Naive B cell (primary cell): ENCODE measurements around the gene SPAG9. TPM values are rescaled to one million over a fixed set of nuclear protein-coding genes. Genes with fewer than 3 reads are reported as not detected.
A peak's percentile ranks its signal among the peaks of the same experiment; 100 is the strongest.
"Not testable (repeated sequence)": the region's sequence is repeated elsewhere in the genome, so short reads cannot be mapped to it uniquely, and the experiment has no call there.

Experiments used
- ATAC-seq, 2 donors: fragments of 150-1000 bp; cut with Tn5 transposase; 2 replicates each; pipeline ENCODE4 v1.10.0; 2021; ENCODE audit warnings: low read depth in 2 of 2, mild to moderate bottlenecking in 2 of 2, moderate library complexity in 2 of 2
- DNase-seq: peaks from one replicate; pipeline ENCODE4 v3.0.0; 2022
- H3K27ac Mint-ChIP-seq, 6 donors: one replicate each; pipeline ENCODE4 v1.8.0; 2020 to 2022; ENCODE audit warnings: mild to moderate bottlenecking in 6 of 6, mixed read lengths in 6 of 6, moderate library complexity in 5 of 6, inconsistent platforms in 2 of 6
- H3K27me3 Mint-ChIP-seq, 3 donors: one replicate each; pipeline ENCODE4 v1.8.0; 2021 to 2022; ENCODE audit warnings: mixed read lengths in 3 of 3, mild to moderate bottlenecking in 1 of 3
- H3K36me3 Mint-ChIP-seq, 2 donors: one replicate each; pipeline ENCODE4 v1.8.0; 2020 to 2022; ENCODE audit warnings: mixed read lengths in 2 of 2, inconsistent platforms in 1 of 2, mild to moderate bottlenecking in 1 of 2
- H3K4me1 Mint-ChIP-seq, 3 donors: one replicate each; pipeline ENCODE4 v1.8.0; 2020 to 2022; ENCODE audit warnings: mixed read lengths in 3 of 3, inconsistent platforms in 1 of 3, mild to moderate bottlenecking in 1 of 3, moderate library complexity in 1 of 3
- H3K4me3 Mint-ChIP-seq, 8 donors: one replicate each; pipeline ENCODE4 v1.8.0; 2020 to 2022; ENCODE audit warnings: mild to moderate bottlenecking in 8 of 8, mixed read lengths in 8 of 8, moderate library complexity in 8 of 8, inconsistent platforms in 2 of 8
- H3K9me3 Mint-ChIP-seq, 7 donors: one replicate each; pipeline ENCODE4 v1.8.0; 2020 to 2022; ENCODE audit warnings: mixed read lengths in 7 of 7, mild to moderate bottlenecking in 5 of 7, inconsistent platforms in 2 of 7, moderate library complexity in 1 of 7
- polyA plus RNA-seq, 6 donors: library from polyadenylated mRNA; unstranded; fragments of 300-500 nt; fragmentation: Illumina TruSeq; gene quantifications; one replicate each; pipeline ENCODE4 v1.2.3, GENCODE V29; 2021; ENCODE audit warnings: low read depth in 6 of 6

The SPAG9 gene
- polyA plus RNA-seq, 6 donors from 2014 or later = 1.9 to 7.2 (median 5.2) TPM

DNA sequence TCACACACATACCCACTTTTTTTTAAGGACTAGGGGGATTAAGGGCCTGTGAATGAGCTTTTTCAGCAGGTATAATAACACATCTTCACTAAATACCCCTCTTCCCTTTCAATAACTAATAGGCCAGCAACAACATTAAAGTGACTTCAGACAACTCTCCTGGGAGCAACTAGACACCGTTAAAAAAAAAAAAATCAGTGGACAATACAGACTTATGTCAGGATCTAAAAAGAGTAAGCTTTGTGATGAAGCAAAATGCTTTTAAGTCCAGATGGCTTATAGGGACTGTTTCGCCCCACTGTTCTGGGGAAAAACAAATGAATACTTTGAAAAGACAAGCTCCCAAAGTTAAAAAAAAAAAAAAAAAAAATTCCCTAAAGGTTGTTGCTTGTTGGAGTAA, 29.0 kb downstream of the SPAG9 start:
- no peaks in the 10 kb centered on the region for H3K27me3 Mint-ChIP-seq
- H3K27ac Mint-ChIP-seq = peak overlapping the region in 1 of 6 donors; percentile 2
- H3K36me3 Mint-ChIP-seq = no peaks in the 10 kb centered on the region
- no peak for DNase-seq
- no peaks in the 10 kb centered on the region for H3K9me3 Mint-ChIP-seq
- peaks cover 30 to 43% (median 39%) of the 10 kb centered on the region in 3 donors for H3K4me1 Mint-ChIP-seq
- no peak for ATAC-seq
- H3K4me3 Mint-ChIP-seq = no peak overlapping the region

DNA sequence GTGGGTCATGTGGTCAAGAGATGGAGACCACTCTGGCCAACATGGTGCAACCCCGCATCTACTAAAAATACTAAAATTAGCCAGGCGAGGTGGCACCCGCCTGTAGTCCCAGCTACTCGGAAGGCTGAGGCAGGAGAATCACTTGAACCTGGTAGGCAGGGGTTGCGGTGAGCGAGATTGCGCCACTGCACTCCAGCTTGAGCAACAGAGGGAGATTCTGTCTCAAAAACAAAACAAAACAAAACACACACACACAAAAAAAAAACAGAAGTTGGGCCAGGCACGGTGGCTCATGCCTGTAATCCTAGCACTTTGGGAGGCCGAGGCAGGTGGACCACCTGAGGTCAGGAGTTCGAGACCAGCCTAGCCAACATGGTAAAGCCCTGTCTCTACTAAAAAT, 31.8 kb downstream of the SPAG9 start:
- ATAC-seq, H3K27me3 Mint-ChIP-seq, DNase-seq, H3K9me3 Mint-ChIP-seq, H3K36me3 Mint-ChIP-seq: not testable (repeated sequence)
- peak overlapping the region in 1 of 8 donors; percentile 3 for H3K4me3 Mint-ChIP-seq
- peak overlapping the region in 1 of 6 donors; percentile 47 for H3K27ac Mint-ChIP-seq
- H3K4me1 Mint-ChIP-seq = peaks cover 18 to 29% (median 29%) of the 10 kb centered on the region in 3 donors

DNA sequence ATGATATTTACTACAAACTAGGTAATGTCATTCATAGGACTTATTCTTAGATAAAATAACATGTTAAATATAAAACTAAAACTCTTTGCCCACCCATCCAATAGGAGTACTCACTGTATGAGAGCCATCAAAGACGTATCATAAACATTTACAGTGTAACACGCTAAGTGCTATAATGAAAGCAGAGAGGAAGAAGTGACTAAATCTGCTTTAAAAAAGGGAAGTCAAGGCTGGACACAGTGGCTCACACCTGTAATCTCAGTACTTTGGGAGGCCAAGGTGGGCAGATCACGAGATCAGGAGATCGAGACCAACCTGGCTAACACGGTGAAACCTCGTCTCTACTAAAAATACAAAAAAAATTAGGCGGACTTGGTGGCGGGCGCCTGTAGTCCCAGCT, 32.4 kb downstream of the SPAG9 start:
- Mint-ChIP-seq H3K4me1 (peaks cover 16 to 29% (median 26%) of the 10 kb centered on the region in 3 donors), H3K27ac (peak overlapping the region in 1 of 6 donors; percentile 47)

DNA sequence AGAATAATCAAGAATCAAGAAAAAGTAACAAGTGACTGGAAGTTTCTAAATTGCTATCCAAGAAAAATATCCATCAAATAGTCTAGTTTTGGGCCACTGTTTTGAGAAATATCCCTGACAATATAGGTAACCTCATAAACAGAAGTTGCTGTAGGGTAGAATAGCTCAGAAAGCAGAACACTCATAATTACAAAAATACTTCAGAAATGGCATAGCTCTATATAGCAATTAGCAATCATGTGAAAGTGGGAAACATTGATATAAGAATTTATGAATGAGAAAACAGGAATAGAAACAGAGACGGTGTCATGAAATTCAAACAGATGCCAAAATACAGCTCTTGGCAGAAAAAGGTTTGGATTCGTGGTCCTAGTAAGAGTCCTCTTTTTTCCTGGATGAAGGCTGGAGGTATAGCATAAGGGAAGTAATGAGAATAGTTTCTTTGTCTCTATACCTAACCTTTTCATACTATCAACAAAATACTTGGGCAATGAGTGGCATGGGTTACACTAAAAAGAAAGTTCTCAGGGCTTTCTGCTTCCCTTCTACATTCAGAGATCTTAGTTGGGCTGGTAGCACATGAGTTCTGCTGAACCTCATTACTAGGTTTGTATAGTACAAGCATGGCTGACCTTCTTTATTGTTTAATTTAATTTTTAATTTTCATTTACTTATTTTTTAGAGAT, 33.5 kb downstream of the SPAG9 start:
- DNase-seq (no peak), ATAC-seq (no peak)
- peaks cover 16 to 28% (median 28%) of the 10 kb centered on the region in 3 donors for H3K4me1 Mint-ChIP-seq
- H3K27ac Mint-ChIP-seq = peak overlapping the region in 2 of 6 donors; percentile 25 to 52
- H3K9me3 Mint-ChIP-seq = no peaks in the 10 kb centered on the region
- no peak overlapping the region for H3K4me3 Mint-ChIP-seq
- H3K36me3 Mint-ChIP-seq = no peaks in the 10 kb centered on the region
- no peaks in the 10 kb centered on the region for H3K27me3 Mint-ChIP-seq

More for the DNA sequence above, 32.4 kb downstream of the SPAG9 start:
- no peaks in the 10 kb centered on the region for H3K9me3 Mint-ChIP-seq
- no peaks in the 10 kb centered on the region for H3K36me3 Mint-ChIP-seq
- peak overlapping the region in 1 of 8 donors; percentile 9 for H3K4me3 Mint-ChIP-seq
- ATAC-seq (no peak), DNase-seq (no peak)
- H3K27me3 Mint-ChIP-seq = no peaks in the 10 kb centered on the region

DNA sequence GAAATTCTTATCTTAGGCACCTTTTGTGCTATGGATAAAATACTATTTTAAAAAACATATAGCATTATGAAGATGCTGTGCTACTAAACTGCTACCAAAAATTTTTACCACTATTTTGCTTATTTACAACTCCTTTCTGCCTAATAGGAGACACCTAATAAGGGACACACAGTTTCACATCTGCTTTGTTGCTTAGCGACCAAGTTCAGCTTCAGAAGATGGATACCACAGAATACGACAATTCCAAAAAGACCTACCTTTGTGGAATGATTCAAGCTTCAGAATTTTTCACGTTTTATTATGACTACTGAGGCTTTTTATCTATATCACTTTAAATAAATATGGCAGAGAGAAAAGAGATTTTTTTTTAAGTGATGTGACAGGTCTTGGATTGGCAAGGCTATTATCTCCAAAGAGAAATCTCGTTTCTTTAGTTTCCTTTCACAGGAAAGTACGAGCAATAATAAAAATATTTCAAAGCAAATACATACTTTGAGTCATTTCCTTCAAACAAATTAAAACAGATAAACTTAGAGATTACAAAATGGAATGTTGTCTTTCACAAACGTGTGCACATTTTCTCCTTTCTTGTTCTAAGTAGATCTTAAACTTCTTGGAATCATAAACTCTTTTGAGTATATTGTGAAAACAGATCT, 35.4 kb downstream of the SPAG9 start:
- Mint-ChIP-seq H3K27ac (no peak overlapping the region), H3K27me3 (no peaks in the 10 kb centered on the region), H3K4me3 (no peak overlapping the region), H3K36me3 (no peaks in the 10 kb centered on the region), H3K9me3 (no peaks in the 10 kb centered on the region), H3K4me1 (peaks cover 20 to 27% (median 26%) of the 10 kb centered on the region in 3 donors)
- no peak for DNase-seq
- ATAC-seq = no peak

DNA sequence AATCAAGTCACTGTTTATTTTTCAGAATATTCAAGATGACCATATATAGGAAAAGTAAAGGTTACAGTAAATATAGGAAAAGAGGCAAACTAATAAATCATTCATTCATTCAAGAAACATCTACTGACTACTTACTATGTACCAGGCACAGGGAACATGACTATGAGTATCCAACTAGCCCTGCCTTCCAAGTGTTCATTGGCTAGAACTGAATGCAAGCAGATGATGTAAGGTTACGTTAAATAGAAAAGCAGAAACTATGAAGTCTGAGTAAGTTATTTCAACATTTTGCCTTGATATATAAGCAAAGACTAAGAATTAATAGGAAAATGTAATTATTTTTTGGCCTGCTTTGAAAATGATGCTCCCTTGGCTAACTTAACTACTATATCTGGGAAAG, 36.7 kb downstream of the SPAG9 start:
- Mint-ChIP-seq H3K36me3 (no peaks in the 10 kb centered on the region), H3K9me3 (no peaks in the 10 kb centered on the region), H3K27ac (no peak overlapping the region), H3K4me3 (no peak overlapping the region), H3K27me3 (no peaks in the 10 kb centered on the region), H3K4me1 (peaks cover 20 to 27% (median 26%) of the 10 kb centered on the region in 3 donors)
- DNase-seq (no peak), ATAC-seq (no peak)

DNA sequence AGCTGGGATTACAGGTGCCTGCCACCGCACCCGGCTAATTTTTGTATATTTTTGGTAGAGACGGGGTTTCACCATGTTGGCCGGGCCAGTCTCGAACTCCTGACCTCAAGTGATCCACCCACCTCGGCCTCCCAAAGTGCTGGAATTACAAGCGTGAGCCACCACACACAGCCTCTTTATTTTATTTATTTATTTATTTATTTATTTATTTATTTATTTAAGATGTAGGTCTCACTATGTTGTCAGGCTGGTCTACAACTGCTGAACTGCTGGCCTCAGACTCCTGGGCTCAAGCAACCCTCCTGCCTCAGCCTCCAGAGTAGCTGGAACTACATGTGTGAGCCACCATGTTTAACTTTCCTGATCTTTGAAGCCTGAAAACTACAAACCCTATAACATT, 37.3 kb downstream of the SPAG9 start:
- not testable (repeated sequence) for H3K36me3 Mint-ChIP-seq, H3K4me3 Mint-ChIP-seq, H3K9me3 Mint-ChIP-seq, DNase-seq, H3K27me3 Mint-ChIP-seq, ATAC-seq, H3K27ac Mint-ChIP-seq
- peaks cover 20 to 24% (median 22%) of the 10 kb centered on the region in 3 donors for H3K4me1 Mint-ChIP-seq

DNA sequence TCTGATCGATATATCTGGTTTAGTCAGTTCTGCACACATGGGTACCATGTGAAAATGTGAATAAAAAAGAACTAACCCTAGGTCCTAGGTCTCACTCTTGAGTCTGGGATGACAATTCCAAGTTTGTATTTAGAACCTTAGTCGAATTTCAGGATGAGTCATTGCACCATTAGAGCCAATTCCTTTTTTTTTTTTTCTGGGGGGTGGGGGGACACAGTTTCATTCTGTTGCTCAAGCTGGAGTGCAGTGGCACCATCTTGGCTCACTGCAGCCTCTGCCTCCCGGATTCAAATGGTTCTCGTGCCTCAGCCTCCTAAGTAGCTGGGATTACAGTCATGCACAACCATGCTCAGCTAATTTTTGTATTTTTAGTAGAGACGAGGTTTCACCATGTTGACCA, 41.6 kb downstream of the SPAG9 start:
- DNase-seq = no peak
- peaks cover 0 to 7% of the 10 kb centered on the region in 2 donors for H3K36me3 Mint-ChIP-seq
- peaks cover 9 to 13% (median 13%) of the 10 kb centered on the region in 3 donors for H3K4me1 Mint-ChIP-seq
- H3K27me3 Mint-ChIP-seq = no peaks in the 10 kb centered on the region
- H3K27ac Mint-ChIP-seq = peak overlapping the region in 2 of 6 donors; percentile 33 to 65
- H3K9me3 Mint-ChIP-seq = no peaks in the 10 kb centered on the region
- H3K4me3 Mint-ChIP-seq = no peak overlapping the region
- ATAC-seq = no peak

DNA sequence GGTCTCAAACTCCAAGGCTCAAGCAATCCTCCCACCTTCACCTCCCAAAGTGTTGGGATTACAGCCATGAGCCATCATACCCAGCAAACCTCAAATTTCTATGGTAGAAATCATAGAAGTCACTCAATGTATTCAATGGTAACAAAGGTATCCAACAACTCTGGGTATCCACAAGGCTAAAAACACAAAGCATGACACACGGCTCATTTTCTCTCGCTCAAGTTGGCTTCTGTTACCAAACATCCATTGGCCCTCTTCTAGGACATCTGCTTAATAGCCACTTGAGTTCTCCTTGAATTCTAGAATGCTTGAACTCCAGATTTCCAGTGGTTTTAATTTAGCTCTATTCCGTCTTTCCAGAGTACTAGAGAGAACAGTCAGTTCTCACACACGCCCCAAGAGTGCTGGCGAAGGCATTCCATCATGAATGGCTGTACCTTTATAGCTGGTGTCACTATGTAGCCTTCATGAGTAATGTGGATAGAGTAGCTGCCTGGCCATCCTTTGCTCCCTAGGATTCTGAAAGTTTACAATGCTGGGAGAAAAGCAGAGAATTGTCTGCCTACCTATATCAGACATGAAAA, 42.6 kb downstream of the SPAG9 start:
- H3K27me3 Mint-ChIP-seq = no peaks in the 10 kb centered on the region
- peaks cover 9 to 13% (median 11%) of the 10 kb centered on the region in 3 donors for H3K4me1 Mint-ChIP-seq
- no peak overlapping the region for H3K4me3 Mint-ChIP-seq
- no peaks in the 10 kb centered on the region for H3K9me3 Mint-ChIP-seq
- ATAC-seq (no peak), DNase-seq (no peak)
- peaks cover 0 to 7% of the 10 kb centered on the region in 2 donors for H3K36me3 Mint-ChIP-seq
- H3K27ac Mint-ChIP-seq = peak overlapping the region in 1 of 6 donors; percentile 19

DNA sequence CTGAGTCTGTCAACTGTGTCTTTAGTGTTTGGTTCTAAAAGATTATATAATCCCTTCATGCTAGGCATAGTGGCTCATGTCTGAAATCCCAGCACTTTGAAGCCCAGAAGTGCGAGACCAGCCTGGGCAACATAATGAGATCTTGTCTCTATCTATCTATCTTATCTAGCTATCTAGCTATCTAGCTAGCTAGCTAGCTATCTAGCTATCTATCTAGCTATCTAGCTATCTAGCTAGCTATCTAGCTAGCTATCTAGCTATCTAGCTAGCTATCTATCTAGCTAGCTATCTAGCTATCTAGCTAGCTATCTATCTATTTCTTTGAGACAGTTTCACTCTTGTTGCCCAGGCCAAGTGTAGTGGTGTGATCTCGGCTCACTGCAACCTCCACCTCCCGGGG, 43.8 kb downstream of the SPAG9 start:
- Mint-ChIP-seq H3K27ac (no peak overlapping the region), H3K4me1 (peaks cover 3 to 13% (median 7%) of the 10 kb centered on the region in 3 donors), H3K36me3 (peaks cover 0 to 7% of the 10 kb centered on the region in 2 donors), H3K27me3 (no peaks in the 10 kb centered on the region), H3K9me3 (no peaks in the 10 kb centered on the region), H3K4me3 (no peak overlapping the region)
- ATAC-seq = no peak
- DNase-seq = no peak

DNA sequence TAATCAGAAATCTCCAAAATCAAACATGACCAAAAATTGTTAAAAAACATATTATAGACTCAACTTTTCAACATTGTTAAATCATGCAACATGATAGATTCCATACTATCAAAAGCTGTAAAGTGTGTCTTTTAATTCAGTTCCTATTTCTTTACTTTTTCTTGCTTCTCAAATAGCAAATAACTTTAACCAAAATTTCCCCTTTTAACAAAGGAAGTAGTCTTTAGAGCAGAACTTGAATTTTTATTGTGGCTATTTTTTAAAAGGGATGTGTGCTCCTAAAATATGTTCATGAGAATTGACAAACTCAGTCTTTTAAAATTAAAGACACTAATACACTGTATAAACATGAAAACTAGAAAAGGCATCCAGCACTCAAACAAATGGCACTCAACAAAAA, 49.1 kb downstream of the SPAG9 start:
- no peaks in the 10 kb centered on the region for H3K27me3 Mint-ChIP-seq
- H3K4me3 Mint-ChIP-seq = peak overlapping the region in 1 of 8 donors; percentile 30
- ATAC-seq (no peak), DNase-seq (no peak)
- H3K4me1 Mint-ChIP-seq = peaks cover 16 to 24% (median 20%) of the 10 kb centered on the region in 3 donors
- no peaks in the 10 kb centered on the region for H3K9me3 Mint-ChIP-seq
- no peak overlapping the region for H3K27ac Mint-ChIP-seq
- H3K36me3 Mint-ChIP-seq = no peaks in the 10 kb centered on the region

DNA sequence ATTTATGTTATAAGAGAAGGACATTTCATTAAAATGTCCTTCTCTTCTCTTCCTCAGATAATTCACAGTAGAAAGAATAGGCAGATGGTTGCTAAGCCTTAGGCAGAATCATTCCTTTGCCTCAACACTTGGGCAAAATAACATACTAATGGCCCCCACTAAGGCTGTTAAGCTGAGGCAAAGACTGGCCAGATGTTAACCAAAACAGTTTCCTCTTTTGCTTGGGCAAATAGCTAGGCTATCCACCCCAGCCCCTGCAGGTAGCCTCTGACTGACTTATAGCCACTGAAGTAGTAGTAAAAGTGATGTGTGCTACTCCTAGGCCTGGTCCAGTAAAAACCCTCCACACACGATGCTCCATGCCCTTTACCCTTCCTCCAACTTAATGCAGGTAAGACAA, 55.2 kb downstream of the SPAG9 start:
- DNase-seq = no peak
- Mint-ChIP-seq H3K9me3 (no peaks in the 10 kb centered on the region), H3K27me3 (no peaks in the 10 kb centered on the region), H3K27ac (peak overlapping the region in 1 of 6 donors; percentile 37), H3K36me3 (peaks cover 0 to 5% of the 10 kb centered on the region in 2 donors), H3K4me1 (peaks cover 15 to 29% (median 18%) of the 10 kb centered on the region in 3 donors), H3K4me3 (no peak overlapping the region)
- no peak for ATAC-seq

DNA sequence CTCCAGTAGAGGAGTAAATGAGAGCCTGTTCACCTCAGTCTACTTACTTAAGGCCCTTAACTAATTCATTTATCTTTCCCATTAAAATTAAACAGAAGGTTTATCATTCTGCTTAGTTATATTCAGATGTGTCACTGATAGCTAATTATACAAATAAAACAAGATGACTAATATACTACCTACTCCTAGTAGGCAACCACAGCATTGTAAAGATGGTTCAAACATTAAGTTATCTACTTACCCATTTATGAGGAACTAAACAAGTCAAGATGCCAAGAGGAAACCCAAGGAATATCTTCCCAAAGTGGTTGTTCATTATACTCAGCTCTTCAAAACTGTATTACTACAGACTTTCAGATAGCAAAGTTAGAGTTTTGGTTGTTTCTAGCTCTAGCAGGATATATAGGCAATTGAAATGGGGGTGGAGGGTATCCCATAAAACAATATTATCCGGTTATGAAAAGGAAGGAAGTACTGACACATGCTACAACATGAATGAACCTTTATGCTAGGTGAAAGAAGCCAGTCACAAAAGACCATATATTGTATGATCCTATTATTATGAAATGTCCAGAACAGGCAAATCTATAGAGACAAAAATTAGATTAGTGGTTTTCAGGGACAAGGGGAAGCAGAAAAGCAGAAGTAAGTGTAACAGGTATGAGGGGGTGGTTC, 56.5 kb downstream of the SPAG9 start:
- no peak overlapping the region for H3K4me3 Mint-ChIP-seq
- peaks cover 0 to 5% of the 10 kb centered on the region in 2 donors for H3K36me3 Mint-ChIP-seq
- no peak for ATAC-seq
- H3K27me3 Mint-ChIP-seq = no peaks in the 10 kb centered on the region
- H3K27ac Mint-ChIP-seq = peak overlapping the region in 1 of 6 donors; percentile 33
- H3K4me1 Mint-ChIP-seq = peaks cover 11 to 32% (median 15%) of the 10 kb centered on the region in 3 donors
- no peak for DNase-seq
- no peaks in the 10 kb centered on the region for H3K9me3 Mint-ChIP-seq
